HG02852 (cell line): ENCODE measurements around the gene SORBS2.

Source experiments
- ATAC-seq: cut with Tn5 transposase; IDR thresholded peaks from one replicate; pipeline ENCODE4 v1.9.1; 2021; ENCODE audit warnings: mild to moderate bottlenecking, moderate library complexity; ENCODE audit not compliant: unreplicated experiment

Gene SORBS2

GRCh38 chr4:185536411-185536709, 275.6 kb downstream of the SORBS2 start:
- no peak for ATAC-seq

- no peak for ATAC-seq
Measured at GRCh38 chr4:185535612-185536410, 276.2 kb downstream of the SORBS2 start.
